Right lobe of liver (tissue), 4 donors: Measurements from ENCODE around the gene UNC5CL.

Experiments
- POLR2A ChIP-seq: fragments of 450-650 bp; IDR thresholded peaks from one replicate; pipeline ENCODE4 v1.6.1; 2017; ENCODE audit warnings: antibody characterized with exemption, mild to moderate bottlenecking
- TF ChIP-seq, protein P1 (sequence below), 4 donors: fragments of 200-600 bp in 3 of 4; fragments of 450-650 bp in 1 of 4; IDR thresholded peaks; one replicate each; pipeline versions ENCODE4 v1.5.1 to v1.8.0; 2016 to 2022; ENCODE audit warnings: antibody characterized with exemption in 4 of 4, mild to moderate bottlenecking in 2 of 4
- donor health status: DM: no; HTN: no; CAD: no.
- donor health status: DM: no; HTN: no; CAD: no.
- donor health status: DM: no; HTN: yes; CAD: no.

DNA sequence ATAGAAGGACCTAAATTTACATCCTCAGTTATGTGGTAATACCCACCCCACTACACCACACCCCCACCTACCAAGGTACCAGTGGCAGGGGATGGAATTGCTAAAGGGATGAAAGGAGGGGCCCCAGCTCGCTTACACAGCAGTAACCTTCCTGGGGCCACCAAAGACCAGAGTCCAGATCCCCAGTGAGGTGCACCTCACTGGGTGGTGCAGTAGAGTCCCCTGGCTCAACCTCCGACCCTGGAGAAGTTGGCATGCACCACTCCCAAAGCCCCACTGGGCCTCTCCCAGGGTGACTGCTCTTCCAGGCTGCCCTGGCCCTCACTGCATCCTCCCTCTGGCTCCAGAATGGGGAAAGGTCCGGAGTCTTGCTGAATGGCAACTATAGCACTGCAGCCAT, 816 bp downstream of the UNC5CL start:
- TF ChIP-seq, protein P1, sequence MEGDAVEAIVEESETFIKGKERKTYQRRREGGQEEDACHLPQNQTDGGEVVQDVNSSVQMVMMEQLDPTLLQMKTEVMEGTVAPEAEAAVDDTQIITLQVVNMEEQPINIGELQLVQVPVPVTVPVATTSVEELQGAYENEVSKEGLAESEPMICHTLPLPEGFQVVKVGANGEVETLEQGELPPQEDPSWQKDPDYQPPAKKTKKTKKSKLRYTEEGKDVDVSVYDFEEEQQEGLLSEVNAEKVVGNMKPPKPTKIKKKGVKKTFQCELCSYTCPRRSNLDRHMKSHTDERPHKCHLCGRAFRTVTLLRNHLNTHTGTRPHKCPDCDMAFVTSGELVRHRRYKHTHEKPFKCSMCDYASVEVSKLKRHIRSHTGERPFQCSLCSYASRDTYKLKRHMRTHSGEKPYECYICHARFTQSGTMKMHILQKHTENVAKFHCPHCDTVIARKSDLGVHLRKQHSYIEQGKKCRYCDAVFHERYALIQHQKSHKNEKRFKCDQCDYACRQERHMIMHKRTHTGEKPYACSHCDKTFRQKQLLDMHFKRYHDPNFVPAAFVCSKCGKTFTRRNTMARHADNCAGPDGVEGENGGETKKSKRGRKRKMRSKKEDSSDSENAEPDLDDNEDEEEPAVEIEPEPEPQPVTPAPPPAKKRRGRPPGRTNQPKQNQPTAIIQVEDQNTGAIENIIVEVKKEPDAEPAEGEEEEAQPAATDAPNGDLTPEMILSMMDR (IDR thresholded peaks at IDR 0.05) = no peak
- no peak for TF ChIP-seq POLR2A
